HCT116 (cell line): ENCODE results near the gene TULP4.

Source experiments
- CEBPB ChIP-seq: IDR thresholded peaks from 2 replicates; pipeline ENCODE4 v1.6.1; 2012; ENCODE audit warnings: low read depth
- POLR2AphosphoS5 ChIP-seq: IDR thresholded peaks from 2 replicates; pipeline ENCODE4 v1.6.1; 2011; ENCODE audit warnings: mild to moderate bottlenecking, low read depth, low read length, moderate library complexity
- TF ChIP-seq, protein P1 (sequence below), 3 experiments: fragments of 200-600 bp in 1 of 3; sonication (generic) in 1 of 3; IDR thresholded peaks in 2 of 3; conservative IDR thresholded peaks in 1 of 3; 2 replicates each; pipeline ENCODE4 v1.5.1; 2012 to 2017; ENCODE audit warnings: low read depth in 2 of 3, low read length in 2 of 3, antibody characterized with exemption in 1 of 3, borderline replicate concordance in 1 of 3, control low read depth in 1 of 3, mild to moderate bottlenecking in 1 of 3, mixed read lengths in 1 of 3, mixed run types in 1 of 3, moderate library complexity in 1 of 3; ENCODE audit not compliant: insufficient read depth in 1 of 3
- TF ChIP-seq, protein P2 (sequence below): IDR thresholded peaks from 2 replicates; pipeline ENCODE4 v1.6.1; 2012
- TF ChIP-seq, protein P3 (sequence below): IDR thresholded peaks from 2 replicates; pipeline ENCODE4 v1.6.1; 2012; ENCODE audit warnings: low read depth

DNA sequence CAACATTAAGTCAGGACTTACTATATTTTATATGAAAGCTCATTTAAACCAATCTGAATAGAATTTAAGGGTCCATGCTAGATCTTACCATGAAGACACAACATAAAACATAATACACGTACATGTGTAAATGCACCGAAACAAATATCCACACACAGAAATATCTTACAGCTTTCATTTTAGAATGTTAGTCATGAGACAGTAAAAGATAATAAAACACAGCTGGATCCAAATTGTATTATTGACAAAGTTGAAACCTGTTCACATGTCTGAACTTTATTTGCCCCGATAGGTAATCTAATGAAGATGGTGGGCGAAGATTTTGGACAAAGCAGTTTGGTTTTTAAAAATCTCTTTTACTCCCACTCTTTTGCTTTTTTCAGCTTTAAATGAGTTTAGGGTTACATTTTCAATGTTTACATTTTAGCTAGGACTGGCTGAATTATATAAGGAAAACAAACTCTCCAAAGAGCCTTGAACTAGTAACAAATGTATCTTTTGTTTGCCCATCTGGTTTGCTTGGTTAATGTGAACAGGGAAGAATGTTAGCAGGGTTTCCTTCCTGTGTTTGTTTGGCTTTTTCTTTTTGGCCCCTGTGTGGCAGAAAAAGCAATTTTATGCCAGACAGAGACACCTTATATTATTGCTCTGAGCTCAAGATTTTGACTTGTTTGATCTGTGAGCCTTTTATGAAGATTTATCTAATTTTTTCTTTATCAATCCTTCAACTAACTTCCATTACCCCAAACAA lies 242.5 kb downstream of the TULP4 start:
- TF ChIP-seq, protein P1, sequence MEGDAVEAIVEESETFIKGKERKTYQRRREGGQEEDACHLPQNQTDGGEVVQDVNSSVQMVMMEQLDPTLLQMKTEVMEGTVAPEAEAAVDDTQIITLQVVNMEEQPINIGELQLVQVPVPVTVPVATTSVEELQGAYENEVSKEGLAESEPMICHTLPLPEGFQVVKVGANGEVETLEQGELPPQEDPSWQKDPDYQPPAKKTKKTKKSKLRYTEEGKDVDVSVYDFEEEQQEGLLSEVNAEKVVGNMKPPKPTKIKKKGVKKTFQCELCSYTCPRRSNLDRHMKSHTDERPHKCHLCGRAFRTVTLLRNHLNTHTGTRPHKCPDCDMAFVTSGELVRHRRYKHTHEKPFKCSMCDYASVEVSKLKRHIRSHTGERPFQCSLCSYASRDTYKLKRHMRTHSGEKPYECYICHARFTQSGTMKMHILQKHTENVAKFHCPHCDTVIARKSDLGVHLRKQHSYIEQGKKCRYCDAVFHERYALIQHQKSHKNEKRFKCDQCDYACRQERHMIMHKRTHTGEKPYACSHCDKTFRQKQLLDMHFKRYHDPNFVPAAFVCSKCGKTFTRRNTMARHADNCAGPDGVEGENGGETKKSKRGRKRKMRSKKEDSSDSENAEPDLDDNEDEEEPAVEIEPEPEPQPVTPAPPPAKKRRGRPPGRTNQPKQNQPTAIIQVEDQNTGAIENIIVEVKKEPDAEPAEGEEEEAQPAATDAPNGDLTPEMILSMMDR (IDR thresholded peaks at IDR 0.05 in 2 of 3, conservative IDR thresholded peaks at IDR 0.05 in 1 of 3; ENCODE audit: borderline replicate concordance in 1 of 3, insufficient read depth in 1 of 3, low read depth in 2 of 3, low read length in 2 of 3): no peak
- TF ChIP-seq POLR2AphosphoS5 (no peak), CEBPB (no peak)
- TF ChIP-seq, protein P2, sequence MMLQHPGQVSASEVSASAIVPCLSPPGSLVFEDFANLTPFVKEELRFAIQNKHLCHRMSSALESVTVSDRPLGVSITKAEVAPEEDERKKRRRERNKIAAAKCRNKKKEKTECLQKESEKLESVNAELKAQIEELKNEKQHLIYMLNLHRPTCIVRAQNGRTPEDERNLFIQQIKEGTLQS: no peak
- TF ChIP-seq, protein P3, sequence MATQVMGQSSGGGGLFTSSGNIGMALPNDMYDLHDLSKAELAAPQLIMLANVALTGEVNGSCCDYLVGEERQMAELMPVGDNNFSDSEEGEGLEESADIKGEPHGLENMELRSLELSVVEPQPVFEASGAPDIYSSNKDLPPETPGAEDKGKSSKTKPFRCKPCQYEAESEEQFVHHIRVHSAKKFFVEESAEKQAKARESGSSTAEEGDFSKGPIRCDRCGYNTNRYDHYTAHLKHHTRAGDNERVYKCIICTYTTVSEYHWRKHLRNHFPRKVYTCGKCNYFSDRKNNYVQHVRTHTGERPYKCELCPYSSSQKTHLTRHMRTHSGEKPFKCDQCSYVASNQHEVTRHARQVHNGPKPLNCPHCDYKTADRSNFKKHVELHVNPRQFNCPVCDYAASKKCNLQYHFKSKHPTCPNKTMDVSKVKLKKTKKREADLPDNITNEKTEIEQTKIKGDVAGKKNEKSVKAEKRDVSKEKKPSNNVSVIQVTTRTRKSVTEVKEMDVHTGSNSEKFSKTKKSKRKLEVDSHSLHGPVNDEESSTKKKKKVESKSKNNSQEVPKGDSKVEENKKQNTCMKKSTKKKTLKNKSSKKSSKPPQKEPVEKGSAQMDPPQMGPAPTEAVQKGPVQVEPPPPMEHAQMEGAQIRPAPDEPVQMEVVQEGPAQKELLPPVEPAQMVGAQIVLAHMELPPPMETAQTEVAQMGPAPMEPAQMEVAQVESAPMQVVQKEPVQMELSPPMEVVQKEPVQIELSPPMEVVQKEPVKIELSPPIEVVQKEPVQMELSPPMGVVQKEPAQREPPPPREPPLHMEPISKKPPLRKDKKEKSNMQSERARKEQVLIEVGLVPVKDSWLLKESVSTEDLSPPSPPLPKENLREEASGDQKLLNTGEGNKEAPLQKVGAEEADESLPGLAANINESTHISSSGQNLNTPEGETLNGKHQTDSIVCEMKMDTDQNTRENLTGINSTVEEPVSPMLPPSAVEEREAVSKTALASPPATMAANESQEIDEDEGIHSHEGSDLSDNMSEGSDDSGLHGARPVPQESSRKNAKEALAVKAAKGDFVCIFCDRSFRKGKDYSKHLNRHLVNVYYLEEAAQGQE: no peak
